Thyroid gland (tissue), 4 donors: ENCODE measurements around the gene OR8G1. TPM values are rescaled to one million over a fixed set of nuclear protein-coding genes. Genes with fewer than 3 reads are reported as not detected.

Experiments
- DNase-seq, 2 donors: peaks; one replicate each; pipeline ENCODE4 v3.0.0-alpha.2; 2019
- H3K27ac ChIP-seq, 3 donors: fragments of 200-600 bp; sonication (generic); 1 replicate in 2 of 3; 2 replicates in 1 of 3; pipeline ENCODE4 v1.5.1; 2016 to 2019; ENCODE audit warnings: mild to moderate bottlenecking in 1 of 3, moderate library complexity in 1 of 3
- H3K27me3 ChIP-seq: fragments of 200-600 bp; sonication (generic); one replicate; pipeline ENCODE4 v1.5.1; 2019
- H3K36me3 ChIP-seq, 2 donors: fragments of 200-600 bp; sonication (generic); one replicate each; pipeline ENCODE4 v1.5.1; 2016 to 2019
- H3K4me1 ChIP-seq, 2 donors: fragments of 200-600 bp; sonication (generic); one replicate each; pipeline ENCODE4 v1.5.1; 2017 to 2019
- H3K4me3 ChIP-seq, 3 donors: fragments of 200-600 bp; sonication (generic); replicated peaks in 1 of 3; 1 replicate in 2 of 3; 2 replicates in 1 of 3; pipeline ENCODE4 v1.5.1; 2016; ENCODE audit warnings: mild to moderate bottlenecking in 1 of 3
- H3K9me3 ChIP-seq: fragments of 200-600 bp; sonication (generic); one replicate; pipeline ENCODE4 v1.5.1; 2017
- CTCF ChIP-seq, 6 experiments: fragments of 200-600 bp in 3 of 6; fragments of 450-650 bp in 3 of 6; sonication (generic) in 3 of 6; IDR thresholded peaks; one replicate each; pipeline ENCODE4 v1.5.1; 2016 to 2019; ENCODE audit warnings: antibody characterized with exemption in 6 of 6, mild to moderate bottlenecking in 2 of 6, inconsistent platforms in 1 of 6, moderate library complexity in 1 of 6
- POLR2A ChIP-seq, 2 donors: fragments of 450-650 bp; IDR thresholded peaks; one replicate each; pipeline ENCODE4 v1.6.1; 2017; ENCODE audit warnings: antibody characterized with exemption in 2 of 2, mild to moderate bottlenecking in 2 of 2, moderate library complexity in 1 of 2
- WGBS, 2 donors: methylation state at CpG; one replicate each; pipeline ENCODE4 v1.1.5; 2017; 5-methylcytosine and 5-hydroxymethylcytosine counted together
- intact Hi-C: fragments of 100-400 bp; cut with DNase I; formaldehyde crosslinking; loops from one replicate; pipeline ENCODE4 v1.15.1; 2023
- total RNA-seq, 4 donors: library from RNA; depleted of rRNA; stranded (reverse); fragments of >200 nt; gene quantifications; one replicate each; pipeline ENCODE4 v1.2.3, GENCODE V29; 2016

Gene OR8G1
- total RNA-seq, 4 donors from 2014 or later, result not detected

DNA sequence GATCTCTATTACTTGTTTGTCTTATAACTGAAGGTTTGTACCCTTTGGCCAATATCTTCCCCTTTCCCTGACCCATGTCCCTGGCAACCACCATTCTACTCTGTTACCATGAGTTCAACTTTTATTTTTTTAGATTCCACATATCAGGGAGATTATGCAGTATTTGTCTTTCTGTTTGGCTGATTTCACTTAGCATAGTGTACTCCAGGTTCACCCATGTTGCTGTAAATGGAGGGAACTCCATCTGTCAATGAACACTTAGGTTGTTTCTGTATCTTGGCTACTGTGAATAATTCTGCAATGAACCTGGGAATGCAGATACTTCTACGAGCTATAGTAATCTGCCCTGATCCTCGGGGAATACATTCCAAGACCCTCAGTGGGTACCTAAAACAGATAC is 42.9 kb upstream of the OR8G1 start:
- no peaks in the 10 kb centered on the region for H3K9me3 ChIP-seq
- no peaks in the 10 kb centered on the region for H3K36me3 ChIP-seq
- H3K4me3 ChIP-seq, result no peak overlapping the region
- 83 to 88% methylated on average over 2 of the region's 2 CpGs for WGBS, 2 donors
- H3K27ac ChIP-seq, result no peak overlapping the region
- H3K27me3 ChIP-seq, result no peaks in the 10 kb centered on the region
- intact Hi-C loops, result loop anchor here (5.0 kb wide), 1 partner anchor 126 kb away; no protein-coding TSS in a partner anchor
- no peak for TF ChIP-seq POLR2A (IDR thresholded peaks at IDR 0.05)
- no peak for TF ChIP-seq CTCF (IDR thresholded peaks at IDR 0.05)
- no peaks in the 10 kb centered on the region for H3K4me1 ChIP-seq
- DNase-seq, result no peak

DNA sequence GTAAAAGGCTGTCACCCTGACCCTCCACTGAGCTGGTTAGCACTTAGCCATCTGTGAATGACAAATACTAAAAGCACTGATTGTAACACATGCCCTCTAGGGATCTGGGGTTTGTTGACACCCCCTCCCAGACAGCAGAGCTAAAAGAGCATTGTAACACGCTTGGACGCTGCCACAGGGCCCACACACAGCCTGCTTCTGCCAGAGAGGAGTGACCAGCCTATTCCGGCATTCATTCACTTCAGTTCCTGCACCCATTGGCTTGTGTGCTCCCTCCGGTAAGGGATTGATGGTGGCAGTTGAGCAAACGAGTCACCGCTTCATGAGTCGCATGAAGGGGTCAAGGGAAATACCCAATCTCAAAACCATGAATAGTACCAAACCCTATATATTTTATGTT is 42.0 kb upstream of the OR8G1 start:
- Histone ChIP-seq H3K27ac (no peak overlapping the region), H3K4me3 (no peak overlapping the region), H3K27me3 (no peaks in the 10 kb centered on the region), H3K36me3 (no peaks in the 10 kb centered on the region), H3K9me3 (no peaks in the 10 kb centered on the region), H3K4me1 (no peaks in the 10 kb centered on the region)
- DNase-seq, result no peak
- intact Hi-C loops, result loop anchor here (5.0 kb wide), 1 partner anchor 127 kb away; no protein-coding TSS in a partner anchor
- WGBS, 2 donors, result 91 to 95% methylated on average over 5 to 7 of the region's 7 CpGs
- TF ChIP-seq CTCF (IDR thresholded peaks at IDR 0.05) (no peak), POLR2A (IDR thresholded peaks at IDR 0.05) (no peak)

- no peak overlapping the region for H3K4me3 ChIP-seq
- H3K27me3 ChIP-seq, result no peaks in the 10 kb centered on the region
- 74 to 75% methylated on average over 1 of the region's 1 CpG for WGBS, 2 donors
- intact Hi-C loops, result loop anchor here (5.0 kb wide), 1 partner anchor 127 kb away; no protein-coding TSS in a partner anchor
- no peaks in the 10 kb centered on the region for H3K36me3 ChIP-seq
- H3K9me3 ChIP-seq, result no peaks in the 10 kb centered on the region
- H3K4me1 ChIP-seq, result no peaks in the 10 kb centered on the region
- TF ChIP-seq CTCF (IDR thresholded peaks at IDR 0.05) (no peak), POLR2A (IDR thresholded peaks at IDR 0.05) (no peak)
- no peak for DNase-seq
- no peak overlapping the region for H3K27ac ChIP-seq
Observed at GRCh38 chr11:124199702-124200101, 41.2 kb upstream of the OR8G1 start.

DNA sequence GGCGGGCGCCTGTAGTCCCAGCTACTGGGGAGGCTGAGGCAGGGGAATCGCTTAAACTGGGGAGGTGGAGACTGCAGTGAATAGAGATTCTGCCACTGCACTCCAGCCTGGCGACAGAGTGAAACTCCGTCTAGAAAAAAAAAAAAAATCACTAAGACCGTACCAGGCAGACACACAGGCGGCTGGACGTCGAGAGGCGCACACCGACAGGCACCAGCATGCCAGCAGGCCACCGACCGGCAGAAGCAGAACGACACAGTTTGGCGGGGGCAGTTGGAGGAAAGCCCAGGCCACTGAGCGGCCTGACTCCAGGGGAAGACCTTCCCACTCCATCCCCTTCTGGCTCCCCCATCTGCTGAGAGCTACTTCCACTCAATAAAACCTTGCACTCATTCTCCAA is 40.2 kb upstream of the OR8G1 start:
- Histone ChIP-seq H3K4me1 (no peaks in the 10 kb centered on the region), H3K9me3 (no peaks in the 10 kb centered on the region), H3K36me3 (no peaks in the 10 kb centered on the region), H3K27me3 (no peaks in the 10 kb centered on the region), H3K27ac (no peak overlapping the region), H3K4me3 (no peak overlapping the region)
- no peak for DNase-seq
- no peak for TF ChIP-seq CTCF (IDR thresholded peaks at IDR 0.05)
- no peak for TF ChIP-seq POLR2A (IDR thresholded peaks at IDR 0.05)
- intact Hi-C loops, result no loop called here
- WGBS, 2 donors, result 94% methylated on average over 16 of the region's 16 CpGs

- H3K4me3 ChIP-seq, result no peak overlapping the region
- WGBS, 2 donors, result 65 to 70% methylated on average over 3 of the region's 3 CpGs
- H3K9me3 ChIP-seq, result no peaks in the 10 kb centered on the region
- no peaks in the 10 kb centered on the region for H3K36me3 ChIP-seq
- intact Hi-C loops, result no loop called here
- no peaks in the 10 kb centered on the region for H3K27me3 ChIP-seq
- TF ChIP-seq CTCF (IDR thresholded peaks at IDR 0.05) (no peak), POLR2A (IDR thresholded peaks at IDR 0.05) (no peak)
- DNase-seq, result no peak
- H3K27ac ChIP-seq, result no peak overlapping the region
- no peaks in the 10 kb centered on the region for H3K4me1 ChIP-seq
Observed at GRCh38 chr11:124202951-124203350, 37.9 kb upstream of the OR8G1 start.
